Left hindlimb (tissue), 1 donor: Measurements from ENCODE around the gene CISH.

Source experiments
- DNase-seq: peaks from one replicate; pipeline ENCODE4 v3.0.0-alpha.2; 2018

Gene CISH

GRCh38 chr3:50611464-50612233, at the start of gene CISH:
Gene CISH (minus strand): TSS chr3:50611774. CDS start chr3:50611650, 124 bp downstream.
- DNase-seq = peak; percentile 99

GRCh38 chr3:50660386-50660785, 48.8 kb upstream of the CISH start:
- DNase-seq = no peak

GRCh38 chr3:50658831-50659230, 47.3 kb upstream of the CISH start:
- DNase-seq = no peak

GRCh38 chr3:50658416-50658815, 46.8 kb upstream of the CISH start:
- DNase-seq = no peak

GRCh38 chr3:50657816-50658215, 46.2 kb upstream of the CISH start:
- DNase-seq = no peak

- no peak for DNase-seq
These were observed 45.8 kb upstream of the CISH start for GRCh38 chr3:50657407-50657806.

- no peak for DNase-seq
These were observed 45.0 kb upstream of the CISH start for GRCh38 chr3:50656417-50657195.

GRCh38 chr3:50655009-50655830, 43.6 kb upstream of the CISH start:
- DNase-seq = no peak

GRCh38 chr3:50653937-50654595, 42.5 kb upstream of the CISH start:
- no peak for DNase-seq

- no peak for DNase-seq
These were observed 41.1 kb upstream of the CISH start for GRCh38 chr3:50652709-50653108.

- DNase-seq = no peak
These were observed 40.5 kb upstream of the CISH start for GRCh38 chr3:50651920-50652529.

- no peak for DNase-seq
These were observed 39.9 kb upstream of the CISH start for GRCh38 chr3:50651445-50651844.

GRCh38 chr3:50650018-50650417, 38.4 kb upstream of the CISH start:
- DNase-seq = no peak

- no peak for DNase-seq
These were observed 37.9 kb upstream of the CISH start for GRCh38 chr3:50649451-50649931.

GRCh38 chr3:50648944-50649343, 37.4 kb upstream of the CISH start:
- no peak for DNase-seq

- DNase-seq = no peak
These were observed 36.7 kb upstream of the CISH start for GRCh38 chr3:50648313-50648712.

GRCh38 chr3:50645378-50645777, 33.8 kb upstream of the CISH start:
- DNase-seq = no peak

GRCh38 chr3:50644561-50644960, 33.0 kb upstream of the CISH start:
- DNase-seq = no peak

- no peak for DNase-seq
These were observed 30.8 kb upstream of the CISH start for GRCh38 chr3:50642382-50642781.

- DNase-seq = no peak
These were observed 27.5 kb upstream of the CISH start for GRCh38 chr3:50639055-50639494.

- DNase-seq = no peak
These were observed 26.4 kb upstream of the CISH start for GRCh38 chr3:50637945-50638344.

GRCh38 chr3:50637011-50637410, 25.4 kb upstream of the CISH start:
- no peak for DNase-seq
